Choroid plexus epithelial cell (primary cell): Measurements from ENCODE around the gene EFHC2.

ENCODE experiments used
- DNase-seq: peaks from one replicate; pipeline ENCODE4 v3.0.0-alpha.2; 2010; ENCODE audit warnings: low read depth
- H3K4me3 ChIP-seq: 2 replicates; pipeline ENCODE4 v1.5.1; 2011; ENCODE audit warnings: low read depth, mild to moderate bottlenecking, control low read depth, low read length, moderate library complexity
- TF ChIP-seq, protein P1 (sequence below): conservative IDR thresholded peaks from 2 replicates; pipeline ENCODE4 v1.5.1; 2011; ENCODE audit warnings: low read depth, mild to moderate bottlenecking, control low read depth, inconsistent platforms, low read length, moderate library complexity

EFHC2 gene

GRCh38 chrX:44167116-44167515 lies 176.4 kb downstream of the EFHC2 start:
- no peak for DNase-seq
- no peak overlapping the region for H3K4me3 ChIP-seq
- TF ChIP-seq, protein P1, sequence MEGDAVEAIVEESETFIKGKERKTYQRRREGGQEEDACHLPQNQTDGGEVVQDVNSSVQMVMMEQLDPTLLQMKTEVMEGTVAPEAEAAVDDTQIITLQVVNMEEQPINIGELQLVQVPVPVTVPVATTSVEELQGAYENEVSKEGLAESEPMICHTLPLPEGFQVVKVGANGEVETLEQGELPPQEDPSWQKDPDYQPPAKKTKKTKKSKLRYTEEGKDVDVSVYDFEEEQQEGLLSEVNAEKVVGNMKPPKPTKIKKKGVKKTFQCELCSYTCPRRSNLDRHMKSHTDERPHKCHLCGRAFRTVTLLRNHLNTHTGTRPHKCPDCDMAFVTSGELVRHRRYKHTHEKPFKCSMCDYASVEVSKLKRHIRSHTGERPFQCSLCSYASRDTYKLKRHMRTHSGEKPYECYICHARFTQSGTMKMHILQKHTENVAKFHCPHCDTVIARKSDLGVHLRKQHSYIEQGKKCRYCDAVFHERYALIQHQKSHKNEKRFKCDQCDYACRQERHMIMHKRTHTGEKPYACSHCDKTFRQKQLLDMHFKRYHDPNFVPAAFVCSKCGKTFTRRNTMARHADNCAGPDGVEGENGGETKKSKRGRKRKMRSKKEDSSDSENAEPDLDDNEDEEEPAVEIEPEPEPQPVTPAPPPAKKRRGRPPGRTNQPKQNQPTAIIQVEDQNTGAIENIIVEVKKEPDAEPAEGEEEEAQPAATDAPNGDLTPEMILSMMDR, result no peak

DNA sequence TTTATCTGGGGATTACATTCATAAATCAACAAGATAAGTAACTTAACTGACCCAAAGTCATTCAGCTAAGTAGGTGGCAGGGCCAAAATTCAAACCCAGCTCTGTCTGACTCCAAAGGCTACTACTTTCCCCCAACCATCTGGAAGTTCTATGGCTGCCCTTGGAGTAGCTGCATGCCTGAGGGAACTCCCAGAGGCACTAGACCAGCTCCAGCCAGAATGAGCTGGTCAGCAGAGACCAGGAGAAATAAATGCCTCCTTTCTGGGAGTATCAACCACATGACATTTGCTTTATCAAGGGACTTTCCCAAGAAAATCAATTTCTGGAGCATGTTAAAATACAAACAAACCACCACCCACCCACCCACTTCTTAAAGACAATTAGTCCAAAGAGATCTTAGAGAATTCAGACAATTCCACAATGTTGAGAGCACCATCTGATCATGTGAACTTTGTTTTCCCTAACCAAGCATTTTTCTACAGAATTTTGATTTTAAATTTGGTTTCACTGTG lies 180.5 kb downstream of the EFHC2 start:
- H3K4me3 ChIP-seq, result no peak overlapping the region
- peak; percentile 5 for DNase-seq
- TF ChIP-seq, protein P1, result no peak

GRCh38 chrX:44157858-44158257 lies 185.6 kb downstream of the EFHC2 start:
- no peak for DNase-seq
- H3K4me3 ChIP-seq, result no peak overlapping the region
- TF ChIP-seq, protein P1, result no peak

DNA sequence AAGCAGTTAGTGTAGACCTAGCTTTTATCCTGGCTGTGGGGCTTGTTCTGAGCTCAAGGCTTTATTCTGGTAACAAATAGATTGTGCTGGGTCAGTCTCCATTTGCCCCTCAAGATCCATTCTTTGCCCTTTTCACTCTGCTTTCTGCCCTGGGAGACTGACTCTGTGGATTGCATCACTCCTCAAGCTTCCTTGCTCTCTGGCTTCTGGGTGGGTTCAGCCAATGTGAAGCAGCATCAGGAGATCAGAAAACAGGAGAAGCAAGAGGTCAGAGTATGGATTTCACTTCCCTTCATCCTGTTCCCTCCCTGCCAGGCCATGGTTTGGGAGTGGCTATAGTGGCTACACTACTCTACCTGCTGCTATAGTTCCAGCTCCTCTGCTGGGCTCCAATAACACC lies 186.2 kb downstream of the EFHC2 start:
- H3K4me3 ChIP-seq, result no peak overlapping the region
- no peak for DNase-seq
- TF ChIP-seq, protein P1, result no peak

DNA sequence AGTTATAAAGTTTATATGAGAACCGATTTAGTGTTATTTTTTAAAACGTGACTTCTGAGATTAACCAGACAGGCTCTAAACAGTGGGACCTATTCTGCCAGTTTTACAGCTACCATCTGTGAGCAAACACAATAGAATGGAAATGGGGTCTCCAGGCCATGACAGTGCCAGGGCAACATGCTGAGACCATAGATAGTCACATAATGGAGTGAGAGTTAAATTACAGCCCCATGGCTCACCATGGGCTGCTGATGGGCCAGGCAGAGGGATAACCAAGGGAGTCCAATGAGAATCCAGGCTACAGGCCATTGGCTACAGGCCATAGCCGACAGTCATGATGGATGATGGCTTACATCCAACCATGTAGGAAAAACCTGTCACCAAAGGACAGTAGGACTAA lies 186.7 kb downstream of the EFHC2 start:
- no peak for DNase-seq
- no peak overlapping the region for H3K4me3 ChIP-seq
- TF ChIP-seq, protein P1, result no peak

GRCh38 chrX:44155126-44155525 lies 188.3 kb downstream of the EFHC2 start:
- DNase-seq, result no peak
- TF ChIP-seq, protein P1, result no peak
- H3K4me3 ChIP-seq, result no peak overlapping the region

- peak; percentile 58 for DNase-seq
- no peak overlapping the region for H3K4me3 ChIP-seq
- TF ChIP-seq, protein P1, result no peak
Observed at GRCh38 chrX:44152852-44153251, 190.6 kb downstream of the EFHC2 start.
